Measurements from ENCODE around the gene SBNO2.

The SBNO2 gene

GRCh38 chr19:1113030-1113985 is 60.8 kb downstream of the SBNO2 start:
- peak; percentile 88 for TF ChIP-seq CTCF (IDR thresholded peaks at IDR 0.05; ENCODE audit: extremely low read depth, missing control alignments)
- DNase-seq (ENCODE audit: low spot score), result peak; percentile 99

- no peak for TF ChIP-seq CTCF (IDR thresholded peaks at IDR 0.05; ENCODE audit: extremely low read depth, missing control alignments)
- no peak for DNase-seq (ENCODE audit: low spot score)
Observed at GRCh38 chr19:1112268-1113029, 61.6 kb downstream of the SBNO2 start.

- no peak for DNase-seq (ENCODE audit: low spot score)
Observed at GRCh38 chr19:1111641-1112267, 62.3 kb downstream of the SBNO2 start.

GRCh38 chr19:1110809-1111640 is 63.0 kb downstream of the SBNO2 start:
- no peak for TF ChIP-seq CTCF (IDR thresholded peaks at IDR 0.05; ENCODE audit: extremely low read depth, missing control alignments)
- DNase-seq (ENCODE audit: low spot score), result no peak

More at GRCh38 chr19:1111641-1112267, 62.3 kb downstream of the SBNO2 start:
- no peak for TF ChIP-seq CTCF (IDR thresholded peaks at IDR 0.05; ENCODE audit: extremely low read depth, missing control alignments)

GRCh38 chr19:1109697-1110671 is 64.1 kb downstream of the SBNO2 start:
- no peak for TF ChIP-seq CTCF (IDR thresholded peaks at IDR 0.05; ENCODE audit: extremely low read depth, missing control alignments)
- no peak for DNase-seq (ENCODE audit: low spot score)

- no peak for TF ChIP-seq CTCF (IDR thresholded peaks at IDR 0.05; ENCODE audit: extremely low read depth, missing control alignments)
- no peak for DNase-seq (ENCODE audit: low spot score)
Observed at GRCh38 chr19:1109032-1109551, 65.0 kb downstream of the SBNO2 start.
